ENCODE data around the gene ADAT3. TPM values are rescaled to one million over a fixed set of nuclear protein-coding genes. Genes with fewer than 3 reads are reported as not detected.

The ADAT3 gene
- total RNA-seq, 6 donors from 2014 or later: 6.1 to 25.1 (median 12.0) TPM

- WGBS, 2 donors: 25 to 35% methylated on average over 13 to 21 of the region's 21 CpGs
- H3K9me3 ChIP-seq: no peaks in the 10 kb centered on the region
- peaks cover 0 to 4% (median 0%) of the 10 kb centered on the region in 4 donors for H3K36me3 ChIP-seq
- ATAC-seq (ENCODE audit: low FRiP score in 2 of 2) (no peak), DNase-seq (no peak)
- H3K27ac ChIP-seq: peak overlapping the region; percentile 91 to 100 (median 96)
- peak overlapping the region; percentile 75 to 90 (median 83) for H3K4me3 ChIP-seq
- peaks cover 32 to 60% (median 36%) of the 10 kb centered on the region in 4 donors for H3K4me1 ChIP-seq
- H3K27me3 ChIP-seq: no peaks in the 10 kb centered on the region
- TF ChIP-seq POLR2A (IDR thresholded peaks at IDR 0.05): no peak
- no peak for TF ChIP-seq CTCF (IDR thresholded peaks at IDR 0.05)
- TF ChIP-seq EP300 (IDR thresholded peaks at IDR 0.05): no peak
- no peak for TF ChIP-seq POLR2AphosphoS5 (IDR thresholded peaks at IDR 0.05)
Measured at GRCh38 chr19:1942934-1943555, 37.8 kb downstream of the ADAT3 start.

GRCh38 chr19:1943661-1944087, 38.5 kb downstream of the ADAT3 start:
- peak overlapping the region in 1 of 4 donors; percentile 78 for H3K4me3 ChIP-seq
- H3K27ac ChIP-seq: peak overlapping the region; percentile 12 to 97 (median 93)
- H3K9me3 ChIP-seq: no peaks in the 10 kb centered on the region
- H3K36me3 ChIP-seq: peaks cover 0 to 4% (median 0%) of the 10 kb centered on the region in 4 donors
- peaks cover 32 to 60% (median 38%) of the 10 kb centered on the region in 4 donors for H3K4me1 ChIP-seq
- no peak for ATAC-seq (ENCODE audit: low FRiP score in 2 of 2)
- WGBS, 2 donors: 84 to 87% methylated on average over 7 to 22 of the region's 22 CpGs
- DNase-seq: peak in 1 of 2 donors; percentile 84
- no peaks in the 10 kb centered on the region for H3K27me3 ChIP-seq
- TF ChIP-seq POLR2A (IDR thresholded peaks at IDR 0.05): no peak
- no peak for TF ChIP-seq CTCF (IDR thresholded peaks at IDR 0.05)
- no peak for TF ChIP-seq EP300 (IDR thresholded peaks at IDR 0.05)
- no peak for TF ChIP-seq POLR2AphosphoS5 (IDR thresholded peaks at IDR 0.05)

- Histone ChIP-seq H3K9me3 (no peaks in the 10 kb centered on the region), H3K27me3 (no peaks in the 10 kb centered on the region), H3K36me3 (peaks cover 0 to 4% (median 0%) of the 10 kb centered on the region in 4 donors), H3K4me1 (peaks cover 32 to 60% (median 39%) of the 10 kb centered on the region in 4 donors), H3K4me3 (no peak overlapping the region), H3K27ac (peak overlapping the region; percentile 12 to 97 (median 93))
- ATAC-seq (ENCODE audit: low FRiP score in 2 of 2) (no peak), DNase-seq (peak in 1 of 2 donors; percentile 74)
- WGBS, 2 donors: 73 to 87% methylated on average over 3 to 42 of the region's 42 CpGs
- TF ChIP-seq CTCF (IDR thresholded peaks at IDR 0.05): no peak
Measured at GRCh38 chr19:1944088-1944915, 39.1 kb downstream of the ADAT3 start.

- ATAC-seq (ENCODE audit: low FRiP score in 2 of 2) (no peak), DNase-seq (peak in 1 of 2 donors; percentile 80)
- H3K4me3 ChIP-seq: no peak overlapping the region
- 93 to 94% methylated on average over 11 to 25 of the region's 30 CpGs for WGBS, 2 donors
- H3K27ac ChIP-seq: peak overlapping the region in 1 of 4 donors; percentile 95
- no peaks in the 10 kb centered on the region for H3K27me3 ChIP-seq
- H3K36me3 ChIP-seq: peaks cover 0 to 7% (median 2%) of the 10 kb centered on the region in 4 donors
- TF ChIP-seq CTCF (IDR thresholded peaks at IDR 0.05): no peak
- no peak for TF ChIP-seq POLR2AphosphoS5 (IDR thresholded peaks at IDR 0.05)
- no peak for TF ChIP-seq EP300 (IDR thresholded peaks at IDR 0.05)
- TF ChIP-seq POLR2A (IDR thresholded peaks at IDR 0.05): no peak
- H3K9me3 ChIP-seq: no peaks in the 10 kb centered on the region
- peaks cover 25 to 52% (median 33%) of the 10 kb centered on the region in 4 donors for H3K4me1 ChIP-seq
Measured at GRCh38 chr19:1944916-1945561, 39.8 kb downstream of the ADAT3 start.
